B cell (primary cell): ENCODE results near the gene PRKN.

Experiments used
- CTCF ChIP-seq: fragments of 200-600 bp; IDR thresholded peaks from one replicate; pipeline ENCODE4 v1.8.0; 2022; ENCODE audit warnings: antibody characterized with exemption, mild to moderate bottlenecking
- EZH2 ChIP-seq: IDR thresholded peaks from 2 replicates; pipeline ENCODE4 v1.6.1; 2012; ENCODE audit warnings: borderline replicate concordance, low read depth, mild to moderate bottlenecking, moderate library complexity, low read length; ENCODE audit not compliant: insufficient read depth, poor library complexity, severe bottlenecking

GRCh38 chr6:162050579-162050978 lies 677.0 kb downstream of the PRKN start:
- TF ChIP-seq CTCF: no peak
- no peak for TF ChIP-seq EZH2
